Airway epithelial cell (primary cell): ENCODE results near the gene UBALD1. TPM values are rescaled to one million over a fixed set of nuclear protein-coding genes. Genes with fewer than 3 reads are reported as not detected.

ENCODE experiments used
- total RNA-seq: library from RNA; depleted of rRNA; stranded (reverse); fragments of >200 nt; gene quantifications from 2 replicates; pipeline ENCODE4 v1.2.3, GENCODE V29; 2015

Gene UBALD1
- total RNA-seq, result 8.1 and 13.3 TPM in 2 replicates

GRCh38 chr16:4614571-4615383 is at the start of gene UBALD1:
Gene UBALD1, minus strand, starts transcription at chr16:4614888. Its CDS starts 91 bp downstream, at chr16:4614797.

DNA sequence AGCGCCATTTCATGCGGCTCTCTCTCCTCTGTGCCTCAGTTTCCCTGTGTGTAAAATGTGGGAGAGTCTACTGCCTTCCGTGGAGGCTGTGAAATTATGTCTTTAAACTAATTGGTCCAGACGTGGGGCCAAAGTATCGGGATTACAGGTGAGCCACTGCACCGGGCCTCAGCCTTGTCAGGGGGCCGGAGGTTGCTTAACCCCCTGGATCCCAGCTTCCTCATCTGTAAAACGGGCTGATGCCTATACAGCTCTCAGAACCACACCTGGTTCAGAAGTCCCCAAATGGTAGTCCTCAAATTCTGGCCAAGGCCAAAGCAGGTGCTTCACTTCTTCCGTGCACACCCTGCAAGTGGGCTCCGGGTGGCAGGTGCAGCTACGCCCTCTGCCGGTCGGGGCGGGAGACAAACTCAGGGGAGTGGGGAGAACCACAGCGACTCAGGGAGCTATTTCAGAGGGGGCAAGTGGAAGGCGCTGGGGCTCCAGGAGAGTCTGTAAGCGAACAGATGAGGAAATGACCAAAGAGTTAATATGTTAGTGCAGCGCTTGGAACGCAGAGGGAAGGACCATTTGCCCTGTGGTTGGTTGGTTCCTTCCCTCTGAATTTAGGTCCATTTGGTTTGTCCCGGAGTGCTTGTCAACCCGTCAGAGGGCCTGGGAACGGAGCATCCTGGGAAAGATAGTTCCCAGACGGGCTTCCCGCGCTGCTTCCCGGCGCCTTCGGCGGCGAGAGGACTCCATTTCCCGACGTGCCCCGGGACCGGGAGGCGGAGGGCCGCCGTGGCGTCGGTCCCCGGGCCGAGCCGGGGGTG is 9.5 kb upstream of the UBALD1 start, which contains the start of gene MGRN1:
Gene MGRN1 (plus strand): TSS at position 812 of the 812 bp plus-strand sequence. CDS start 135 bp downstream, outside the sequence.

Other genes with a start within 250 kb of the UBALD1 start
- 15.0 and 18.3 TPM in 2 replicates for gene VASN, start 243.0 kb downstream of the UBALD1 start, total RNA-seq
- 12.4 and 19.3 TPM in 2 replicates for gene CORO7, start 198.3 kb downstream of the UBALD1 start, total RNA-seq
- 37.9 and 50.9 TPM in 2 replicates for gene DNAJA3, start 189.0 kb downstream of the UBALD1 start, total RNA-seq
- 92.7 and 124 TPM in 2 replicates for gene NMRAL1, start 140.3 kb downstream of the UBALD1 start, total RNA-seq
- 124 and 131 TPM in 2 replicates for gene HMOX2, start 138.5 kb downstream of the UBALD1 start, total RNA-seq
- 28.5 and 30.5 TPM in 2 replicates for gene CDIP1, start 76.1 kb downstream of the UBALD1 start, total RNA-seq
- not detected in 2 replicates for gene C16orf96, start 58.5 kb downstream of the UBALD1 start, total RNA-seq
- 17.9 and 23.7 TPM in 2 replicates for gene MGRN1, start 9.9 kb upstream of the UBALD1 start, total RNA-seq
- gene NUDT16L1, start 78.7 kb upstream of the UBALD1 start, total RNA-seq, result 43.3 and 63.4 TPM in 2 replicates
- gene ANKS3, start 119.4 kb upstream of the UBALD1 start, total RNA-seq, result 10.2 and 12.6 TPM in 2 replicates
- gene DNAAF8, start 119.6 kb upstream of the UBALD1 start, total RNA-seq, result not detected in 2 replicates
- gene ZNF500, start 152.3 kb upstream of the UBALD1 start, total RNA-seq, result 7.1 and 7.7 TPM in 2 replicates
- not detected in 2 replicates for gene SEPTIN12, start 173.5 kb upstream of the UBALD1 start, total RNA-seq
- 1.0 and 5.2 TPM in 2 replicates for gene SMIM22, start 180.5 kb upstream of the UBALD1 start, total RNA-seq
- gene ROGDI, start 187.7 kb upstream of the UBALD1 start, total RNA-seq, result 21.7 and 29.4 TPM in 2 replicates
- gene GLYR1, start 232.4 kb upstream of the UBALD1 start, total RNA-seq, result 31.1 and 33.6 TPM in 2 replicates
- gene UBN1, start 232.6 kb upstream of the UBALD1 start, total RNA-seq, result 28.9 and 31.5 TPM in 2 replicates